B cell (primary cell): ENCODE data around the gene EFNB2. TPM values are rescaled to one million over a fixed set of nuclear protein-coding genes. Genes with fewer than 3 reads are reported as not detected.

Source experiments
- ATAC-seq: fragments of 200-7000 bp; cut with Tn5 transposase; one replicate; pipeline ENCODE4 v1.10.0; 2021; ENCODE audit warnings: low read depth, mild to moderate bottlenecking, moderate number of reproducible peaks, moderate library complexity
- CTCF ChIA-PET: fragments of 350-600 bp; sonication (Branson Sonifier 250); formaldehyde crosslinking; loops from one replicate; lab custom pipeline; 2021; ENCODE audit warnings: antibody characterized with exemption, inconsistent platforms; lab: Charles Lee
- POLR2A ChIA-PET: fragments of 350-600 bp; sonication (Branson Sonifier 250); formaldehyde crosslinking; loops from one replicate; lab custom pipeline; 2021; ENCODE audit warnings: antibody characterized with exemption; lab: Charles Lee
- DNase-seq: peaks from one replicate; pipeline ENCODE4 v3.0.0; 2013
- H2AFZ ChIP-seq: 2 replicates; pipeline ENCODE4 v1.6.1; 2012; ENCODE audit warnings: mild to moderate bottlenecking, low read depth, low read length; ENCODE audit not compliant: insufficient read depth, poor library complexity, severe bottlenecking
- H3K27ac ChIP-seq, 2 donors: 1 replicate in 1 of 2; 2 replicates in 1 of 2; pipeline ENCODE4 v1.5.1; 2012 to 2013; ENCODE audit warnings: low read length in 2 of 2, mild to moderate bottlenecking in 2 of 2, moderate library complexity in 1 of 2
- H3K27me3 ChIP-seq, 4 experiments: fragments of 200-600 bp in 1 of 4; sonication (generic) in 1 of 4; replicated peaks in 1 of 4; 1 replicate in 2 of 4; 2 replicates in 2 of 4; pipeline versions ENCODE4 v1.6.1 to v1.7.0; 2013 to 2016; ENCODE audit warnings: low read length in 3 of 4, mild to moderate bottlenecking in 2 of 4, mixed read lengths in 1 of 4, moderate library complexity in 1 of 4; ENCODE audit not compliant: insufficient read depth in 4 of 4, control insufficient read depth in 3 of 4; ENCODE audit errors: control extremely low read depth in 1 of 4
- H3K36me3 ChIP-seq, 2 experiments: replicated peaks in 1 of 2; 1 replicate in 1 of 2; 2 replicates in 1 of 2; pipeline versions ENCODE4 v1.6.1 to v1.7.1; 2013; ENCODE audit warnings: low read length in 1 of 2; ENCODE audit not compliant: insufficient read depth in 2 of 2, control insufficient read depth in 1 of 2; ENCODE audit errors: control extremely low read depth in 1 of 2, extremely low read depth in 1 of 2
- H3K4me1 ChIP-seq, 2 donors: fragments of 200-600 bp in 1 of 2; sonication (generic) in 1 of 2; 1 replicate in 1 of 2; 2 replicates in 1 of 2; pipeline versions ENCODE4 v1.5.1 to v1.6.1; 2013 to 2017; ENCODE audit warnings: low read length in 2 of 2; ENCODE audit not compliant: control insufficient read depth in 2 of 2, insufficient read depth in 2 of 2
- H3K4me2 ChIP-seq: replicated peaks from 2 replicates; pipeline ENCODE3; 2012; ENCODE audit warnings: mild to moderate bottlenecking, low read depth, low read length; ENCODE audit not compliant: poor library complexity, severe bottlenecking
- H3K4me3 ChIP-seq, 5 experiments: fragments of 200-600 bp in 1 of 5; sonication (generic) in 1 of 5; 1 replicate in 3 of 5; 2 replicates in 2 of 5; pipeline versions ENCODE4 v1.5.1 to v1.7.0; 2011 to 2016; ENCODE audit warnings: low read length in 4 of 5, mild to moderate bottlenecking in 4 of 5, low read depth in 2 of 5, control low read depth in 1 of 5, moderate library complexity in 1 of 5; ENCODE audit not compliant: insufficient read depth in 1 of 5; ENCODE audit errors: control extremely low read depth in 1 of 5, extremely low read depth in 1 of 5
- H3K79me2 ChIP-seq: fragments of 200-600 bp; sonication (generic); one replicate; pipeline ENCODE4 v1.6.0; 2016; ENCODE audit warnings: low read length; ENCODE audit not compliant: control insufficient read depth, insufficient read depth
- H3K9ac ChIP-seq: fragments of 200-600 bp; sonication (generic); 2 replicates; pipeline ENCODE4 v1.6.1; 2017; ENCODE audit warnings: mild to moderate bottlenecking, low read length, moderate library complexity
- H3K9me3 ChIP-seq, 3 donors: one replicate each; pipeline versions ENCODE4 v1.6.1 to v1.7.1; 2013; ENCODE audit warnings: low read length in 2 of 3; ENCODE audit not compliant: control insufficient read depth in 2 of 3, insufficient read depth in 1 of 3; ENCODE audit errors: control extremely low read depth in 1 of 3
- H4K20me1 ChIP-seq: 2 replicates; pipeline ENCODE4 v1.6.0; 2012; ENCODE audit warnings: mild to moderate bottlenecking, low read length; ENCODE audit not compliant: insufficient read depth, control insufficient read depth, poor library complexity, severe bottlenecking
- H3K27ac Mint-ChIP-seq: one replicate; pipeline ENCODE4 v1.8.0; 2021; ENCODE audit warnings: mixed read lengths
- H3K27me3 Mint-ChIP-seq: one replicate; pipeline ENCODE4 v1.8.0; 2021; ENCODE audit warnings: mixed read lengths
- H3K4me1 Mint-ChIP-seq: one replicate; pipeline ENCODE4 v1.8.0; 2021; ENCODE audit warnings: mixed read lengths
- H3K4me3 Mint-ChIP-seq: one replicate; pipeline ENCODE4 v1.8.0; 2021; ENCODE audit warnings: mixed read lengths
- H3K9me3 Mint-ChIP-seq: one replicate; pipeline ENCODE4 v1.8.0; 2022; ENCODE audit warnings: mixed read lengths; ENCODE audit not compliant: insufficient read depth
- CTCF ChIP-seq: fragments of 200-600 bp; IDR thresholded peaks from one replicate; pipeline ENCODE4 v1.8.0; 2022; ENCODE audit warnings: antibody characterized with exemption, mild to moderate bottlenecking
- EZH2 ChIP-seq: IDR thresholded peaks from 2 replicates; pipeline ENCODE4 v1.6.1; 2012; ENCODE audit warnings: borderline replicate concordance, low read depth, mild to moderate bottlenecking, moderate library complexity, low read length; ENCODE audit not compliant: insufficient read depth, poor library complexity, severe bottlenecking
- WGBS: methylation state at CpG from one replicate; pipeline ENCODE4 v1.1.5; 2013; ENCODE audit warnings: missing lambda C conversion rate; ENCODE audit not compliant: insufficient coverage; 5-methylcytosine and 5-hydroxymethylcytosine counted together
- intact Hi-C: fragments of 100-400 bp; cut with micrococcal nuclease; formaldehyde crosslinking; loops from one replicate; pipeline ENCODE4 v1.10.0; 2022
- polyA plus RNA-seq: library from polyadenylated mRNA; depleted of rRNA; stranded (reverse); fragments of >200 nt; gene quantifications from 2 replicates; pipeline ENCODE4 v1.2.3, GENCODE V29; 2012
- total RNA-seq, 2 donors: library from RNA; stranded (reverse); fragments of 120-200 nt in 1 of 2; gene quantifications; 1 replicate in 1 of 2; 2 replicates in 1 of 2; pipeline versions ENCODE4 v1.2.3 to v1.2.4, GENCODE V29; 2013 to 2022

EFNB2 gene
- total and polyA plus RNA-seq, 2 donors (not counting 1 experiment from before 2014, with no cell fraction given): 0.04 to 1.2 TPM

DNA sequence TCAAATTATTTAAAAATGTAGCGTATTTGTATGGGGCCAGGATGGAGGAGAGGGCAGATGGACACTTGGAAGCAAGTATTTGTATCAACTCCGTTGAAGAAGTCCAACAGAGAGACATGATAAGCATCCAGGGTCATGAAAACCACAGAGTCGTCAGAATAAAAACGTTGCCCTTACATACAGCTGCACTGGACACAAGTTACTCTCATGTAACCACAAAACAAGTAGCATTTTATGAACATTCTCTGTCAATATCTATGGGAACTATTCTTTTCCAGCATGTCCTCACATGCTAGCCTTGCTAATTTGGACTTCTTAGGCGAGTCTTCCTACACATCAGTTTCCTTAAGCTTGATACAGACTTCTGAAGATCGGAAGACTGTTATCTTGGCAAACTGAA is 35.0 kb downstream of the EFNB2 start:
- DNase-seq: no peak
- Histone ChIP-seq H3K4me1 (peaks cover 0 to 5% of the 10 kb centered on the region in 2 donors), H3K27me3 (peaks cover 0 to 24% (median 8%) of the 10 kb centered on the region in 4 experiments), H3K4me2 (no peak overlapping the region), H3K36me3 (no peaks in the 10 kb centered on the region), H3K9me3 (no peaks in the 10 kb centered on the region), H3K27ac (no peak overlapping the region), H4K20me1 (no peaks in the 10 kb centered on the region), H3K4me3 (no peak overlapping the region), H3K9ac (no peak overlapping the region), H3K79me2 (no peaks in the 10 kb centered on the region), H2AFZ (no peak overlapping the region)
- ATAC-seq: no peak
- ChIA-PET POLR2A (no interaction called here), CTCF (no interaction called here)
- Mint-ChIP-seq H3K27ac (no peak overlapping the region), H3K9me3 (no peaks in the 10 kb centered on the region), H3K27me3 (peaks cover 37% of the 10 kb centered on the region), H3K4me1 (peaks cover 11% of the 10 kb centered on the region), H3K4me3 (no peak overlapping the region)
- 80% methylated on average over 5 of the region's 6 CpGs for WGBS
- TF ChIP-seq CTCF (no peak), EZH2 (no peak)
- intact Hi-C loops: no loop called here

- intact Hi-C loops: no loop called here
- Histone ChIP-seq H3K4me3 (no peak overlapping the region), H2AFZ (no peak overlapping the region), H3K27ac (no peak overlapping the region), H3K4me1 (peaks cover 0 to 5% of the 10 kb centered on the region in 2 donors), H3K27me3 (peaks cover 0 to 26% (median 8%) of the 10 kb centered on the region in 4 experiments), H3K36me3 (no peaks in the 10 kb centered on the region), H3K4me2 (no peak overlapping the region), H4K20me1 (no peaks in the 10 kb centered on the region), H3K9me3 (no peaks in the 10 kb centered on the region), H3K79me2 (no peaks in the 10 kb centered on the region), H3K9ac (no peak overlapping the region)
- TF ChIP-seq EZH2 (no peak), CTCF (no peak)
- ChIA-PET CTCF (no interaction called here), POLR2A (no interaction called here)
- Mint-ChIP-seq H3K4me3 (no peak overlapping the region), H3K27ac (no peak overlapping the region), H3K9me3 (no peaks in the 10 kb centered on the region), H3K4me1 (peaks cover 11% of the 10 kb centered on the region), H3K27me3 (peaks cover 38% of the 10 kb centered on the region)
- no peak for ATAC-seq
- no peak for DNase-seq
- 25% methylated on average over 1 of the region's 4 CpGs for WGBS
Measured at GRCh38 chr13:106499896-106500295, 35.6 kb downstream of the EFNB2 start.
